ENCODE data around the gene OR6S1.

DNA sequence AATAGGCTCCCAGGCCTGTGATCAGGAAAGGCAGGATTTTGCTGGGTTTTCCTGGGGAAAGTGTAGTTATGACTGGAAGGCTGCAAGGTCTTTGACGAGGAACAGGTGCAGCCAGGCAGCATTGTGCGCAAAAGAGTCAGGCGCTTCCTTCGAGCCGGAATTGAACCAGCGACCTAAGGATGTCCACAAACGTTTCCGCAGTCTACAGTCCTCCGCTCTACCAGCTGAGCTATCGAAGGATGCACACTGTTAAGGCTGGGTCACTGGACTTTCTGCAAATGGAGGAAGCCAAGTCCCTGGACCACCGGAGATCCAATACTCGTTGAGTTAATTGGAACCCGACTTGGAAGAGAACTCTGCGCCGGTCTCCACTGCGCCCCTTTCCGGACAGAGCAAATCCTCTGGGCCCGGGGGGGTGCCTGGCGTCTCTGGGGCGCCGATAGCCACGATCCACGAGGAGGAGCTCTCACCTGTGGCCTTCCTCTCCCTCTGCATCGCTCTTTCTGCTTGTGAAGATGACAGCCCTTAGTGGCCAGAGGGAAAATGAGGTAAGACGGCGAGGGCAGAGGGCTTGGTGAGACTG, 18.4 kb upstream of the OR6S1 start:
- TF ChIP-seq ZNF747 (tag by site-specific recombination; IDR thresholded peaks at IDR 0.05) (no peak), ZNF16 (tag by site-specific recombination; IDR thresholded peaks at IDR 0.05; ENCODE audit: low read depth) (no peak), ZNF140 (tag by site-specific recombination; IDR thresholded peaks at IDR 0.05) (no peak), CTCF (tag by site-specific recombination; IDR thresholded peaks at IDR 0.05) (no peak), ZNF629 (tag by site-specific recombination; IDR thresholded peaks at IDR 0.05) (no peak), ZFP41 (tag by site-specific recombination; IDR thresholded peaks at IDR 0.05; ENCODE audit: borderline replicate concordance) (no peak), INSM2 (tag by site-specific recombination; IDR thresholded peaks at IDR 0.05) (no peak), YY1 (tag by site-specific recombination; IDR thresholded peaks at IDR 0.05) (no peak), PATZ1 (tag by site-specific recombination; IDR thresholded peaks at IDR 0.05) (no peak), ZNF114 (tag by site-specific recombination; IDR thresholded peaks at IDR 0.05) (no peak), SETDB1 (IDR thresholded peaks at IDR 0.05; ENCODE audit: insufficient read length, low read length) (no peak)
- TF ChIP-seq, protein P1, sequence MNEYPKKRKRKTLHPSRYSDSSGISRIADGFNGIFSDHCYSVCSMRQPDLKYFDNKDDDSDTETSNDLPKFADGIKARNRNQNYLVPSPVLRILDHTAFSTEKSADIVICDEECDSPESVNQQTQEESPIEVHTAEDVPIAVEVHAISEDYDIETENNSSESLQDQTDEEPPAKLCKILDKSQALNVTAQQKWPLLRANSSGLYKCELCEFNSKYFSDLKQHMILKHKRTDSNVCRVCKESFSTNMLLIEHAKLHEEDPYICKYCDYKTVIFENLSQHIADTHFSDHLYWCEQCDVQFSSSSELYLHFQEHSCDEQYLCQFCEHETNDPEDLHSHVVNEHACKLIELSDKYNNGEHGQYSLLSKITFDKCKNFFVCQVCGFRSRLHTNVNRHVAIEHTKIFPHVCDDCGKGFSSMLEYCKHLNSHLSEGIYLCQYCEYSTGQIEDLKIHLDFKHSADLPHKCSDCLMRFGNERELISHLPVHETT (tag by site-specific recombination; IDR thresholded peaks at IDR 0.05) = no peak
- TF ChIP-seq, protein P2, sequence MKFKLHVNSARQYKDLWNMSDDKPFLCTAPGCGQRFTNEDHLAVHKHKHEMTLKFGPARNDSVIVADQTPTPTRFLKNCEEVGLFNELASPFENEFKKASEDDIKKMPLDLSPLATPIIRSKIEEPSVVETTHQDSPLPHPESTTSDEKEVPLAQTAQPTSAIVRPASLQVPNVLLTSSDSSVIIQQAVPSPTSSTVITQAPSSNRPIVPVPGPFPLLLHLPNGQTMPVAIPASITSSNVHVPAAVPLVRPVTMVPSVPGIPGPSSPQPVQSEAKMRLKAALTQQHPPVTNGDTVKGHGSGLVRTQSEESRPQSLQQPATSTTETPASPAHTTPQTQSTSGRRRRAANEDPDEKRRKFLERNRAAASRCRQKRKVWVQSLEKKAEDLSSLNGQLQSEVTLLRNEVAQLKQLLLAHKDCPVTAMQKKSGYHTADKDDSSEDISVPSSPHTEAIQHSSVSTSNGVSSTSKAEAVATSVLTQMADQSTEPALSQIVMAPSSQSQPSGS (tag by site-specific recombination; IDR thresholded peaks at IDR 0.05; ENCODE audit: low read depth) = no peak

Measured in HEK293 (cell line).